Rectal smooth muscle tissue (tissue), 1 donor: ENCODE results near the gene PODXL.

ENCODE experiments used
- H3K27ac ChIP-seq: one replicate; pipeline ENCODE4 v1.7.0; 2013; ENCODE audit warnings: low read depth, low read length, inconsistent platforms
- H3K27me3 ChIP-seq: one replicate; pipeline ENCODE4 v1.7.0; 2013; ENCODE audit warnings: low read length; ENCODE audit not compliant: control insufficient read depth, insufficient read depth
- H3K36me3 ChIP-seq: one replicate; pipeline ENCODE4 v1.7.0; 2013; ENCODE audit warnings: low read length; ENCODE audit not compliant: control insufficient read depth, insufficient read depth
- H3K4me1 ChIP-seq: one replicate; pipeline ENCODE4 v1.7.0; 2013; ENCODE audit warnings: low read length; ENCODE audit not compliant: control insufficient read depth, insufficient read depth
- H3K4me3 ChIP-seq: one replicate; pipeline ENCODE4 v1.7.0; 2013; ENCODE audit warnings: low read length
- H3K9ac ChIP-seq: one replicate; pipeline ENCODE4 v1.7.0; 2013; ENCODE audit warnings: low read length

Gene PODXL

DNA sequence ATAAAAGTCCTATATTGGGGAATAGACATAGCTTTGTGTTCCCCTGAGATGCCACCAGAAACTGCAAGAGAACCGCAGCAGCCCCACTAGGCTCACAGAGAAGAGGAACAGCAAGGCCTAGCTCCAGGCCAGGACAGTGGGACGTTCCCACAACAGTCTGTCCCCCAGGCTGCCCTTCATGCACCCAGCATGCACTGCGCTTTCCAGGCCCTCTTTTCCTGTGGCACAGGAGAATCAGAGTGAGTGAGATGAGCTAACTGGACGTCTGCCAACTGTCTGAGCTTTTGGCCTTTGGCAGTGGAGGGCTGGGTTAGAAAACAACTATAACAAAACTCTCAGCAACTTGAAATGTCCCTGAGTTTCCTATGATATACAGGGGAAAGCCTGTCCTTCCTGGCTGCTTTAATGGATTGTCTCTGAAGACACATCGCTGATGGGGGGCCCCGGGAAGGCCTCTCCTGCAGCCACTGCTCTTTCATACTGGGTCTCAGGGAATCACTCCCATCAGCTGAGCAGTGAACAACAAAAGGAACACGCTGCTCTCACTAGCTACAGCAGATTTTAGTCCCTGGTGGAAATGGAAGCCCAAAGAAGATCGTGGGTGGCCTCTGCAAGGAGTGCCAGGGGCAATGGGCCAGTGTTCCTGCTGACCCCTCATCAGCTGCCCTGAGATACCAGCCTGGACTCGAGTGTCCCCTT, 53.5 kb downstream of the PODXL start:
- no peaks in the 10 kb centered on the region for H3K27me3 ChIP-seq
- H3K4me3 ChIP-seq = no peak overlapping the region
- no peak overlapping the region for H3K27ac ChIP-seq
- no peak overlapping the region for H3K9ac ChIP-seq
- H3K36me3 ChIP-seq = peaks cover 2% of the 10 kb centered on the region
- H3K4me1 ChIP-seq = peaks cover 3% of the 10 kb centered on the region

GRCh38 chr7:131501930-131502685, 54.3 kb downstream of the PODXL start:
- Histone ChIP-seq H3K9ac (no peak overlapping the region), H3K36me3 (peaks cover 2% of the 10 kb centered on the region), H3K27me3 (no peaks in the 10 kb centered on the region), H3K4me1 (peaks cover 3% of the 10 kb centered on the region), H3K4me3 (no peak overlapping the region), H3K27ac (no peak overlapping the region)

DNA sequence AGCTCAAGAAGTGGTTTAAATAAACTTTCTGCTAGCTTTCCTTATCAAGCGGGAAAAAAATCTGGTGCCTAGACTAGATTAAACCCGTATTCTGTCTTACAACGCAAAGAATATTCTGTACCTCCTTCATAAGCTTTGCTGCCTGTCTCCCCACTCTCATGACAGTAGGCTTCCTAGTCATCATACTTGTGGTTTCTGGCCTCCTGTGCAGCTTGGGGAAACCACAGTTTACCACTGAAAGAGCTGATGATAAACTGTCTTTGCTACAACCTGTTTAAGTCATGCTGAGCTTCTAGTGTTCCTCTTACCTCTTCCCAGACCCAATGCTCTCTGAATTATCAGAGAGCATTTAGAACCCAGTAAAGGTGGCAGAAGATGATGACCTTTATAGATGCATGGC, 55.0 kb downstream of the PODXL start:
- Histone ChIP-seq H3K4me3 (no peak overlapping the region), H3K27me3 (no peaks in the 10 kb centered on the region), H3K36me3 (peaks cover 2% of the 10 kb centered on the region), H3K4me1 (peaks cover 3% of the 10 kb centered on the region), H3K9ac (no peak overlapping the region), H3K27ac (no peak overlapping the region)

DNA sequence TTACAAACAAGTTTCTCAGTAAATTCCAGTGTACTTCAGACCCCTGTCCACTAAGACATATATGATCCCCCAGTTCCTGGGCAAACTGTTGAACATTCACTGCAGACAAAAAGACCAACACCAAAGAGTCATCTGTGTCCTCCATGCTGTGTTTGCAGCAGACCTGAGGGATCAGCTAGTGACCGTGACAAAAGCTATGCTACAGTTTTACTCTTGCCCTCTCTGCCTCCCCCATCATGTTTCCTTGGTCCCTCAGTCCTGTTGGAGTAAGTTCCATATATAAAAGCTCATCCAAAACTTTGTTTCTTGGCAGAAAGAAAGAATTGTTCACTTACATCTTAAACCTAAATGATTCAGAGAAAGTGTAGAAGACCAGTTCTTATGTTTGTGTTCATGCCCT, 56.1 kb downstream of the PODXL start:
- no peak overlapping the region for H3K27ac ChIP-seq
- no peak overlapping the region for H3K4me3 ChIP-seq
- no peaks in the 10 kb centered on the region for H3K27me3 ChIP-seq
- H3K4me1 ChIP-seq = peaks cover 3% of the 10 kb centered on the region
- H3K9ac ChIP-seq = no peak overlapping the region
- H3K36me3 ChIP-seq = peaks cover 2% of the 10 kb centered on the region

- H3K27ac ChIP-seq = no peak overlapping the region
- no peaks in the 10 kb centered on the region for H3K27me3 ChIP-seq
- H3K9ac ChIP-seq = no peak overlapping the region
- peaks cover 3% of the 10 kb centered on the region for H3K4me1 ChIP-seq
- peaks cover 2% of the 10 kb centered on the region for H3K36me3 ChIP-seq
- H3K4me3 ChIP-seq = no peak overlapping the region
Observed at GRCh38 chr7:131499801-131500200, 56.6 kb downstream of the PODXL start.

DNA sequence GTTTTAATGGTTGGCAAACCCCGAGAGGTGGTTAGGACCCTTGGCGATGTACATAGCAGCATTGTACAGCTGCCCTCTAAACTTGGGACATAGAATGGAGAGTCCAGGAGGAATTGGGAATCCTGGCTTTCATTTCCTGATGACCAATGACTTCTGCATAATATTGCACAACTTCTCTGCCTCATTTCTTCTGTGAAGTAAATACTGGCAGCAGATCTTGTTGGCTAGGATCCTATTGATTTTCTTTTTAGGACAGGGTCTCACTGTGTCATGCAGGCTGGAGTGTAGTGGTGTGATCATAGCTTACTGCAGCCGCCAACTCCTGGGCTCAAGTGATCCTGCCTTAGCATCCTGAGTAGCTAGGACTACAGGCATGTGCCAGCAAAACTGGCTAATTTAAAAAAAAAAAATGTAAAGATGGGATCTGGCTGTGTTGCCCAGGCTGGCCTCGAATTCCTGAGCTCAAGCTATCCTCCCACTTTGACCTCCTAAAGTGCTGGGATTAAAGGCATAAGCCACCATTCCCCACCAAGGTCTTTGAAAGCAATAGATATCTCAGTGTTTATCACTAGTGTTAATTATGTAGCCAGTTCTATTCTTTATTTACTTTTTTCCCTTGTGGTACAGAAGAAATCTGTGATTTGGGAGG, 58.1 kb downstream of the PODXL start:
- no peaks in the 10 kb centered on the region for H3K27me3 ChIP-seq
- H3K4me3 ChIP-seq = no peak overlapping the region
- H3K4me1 ChIP-seq = peaks cover 3% of the 10 kb centered on the region
- H3K9ac ChIP-seq = no peak overlapping the region
- H3K36me3 ChIP-seq = peaks cover 2% of the 10 kb centered on the region
- no peak overlapping the region for H3K27ac ChIP-seq

DNA sequence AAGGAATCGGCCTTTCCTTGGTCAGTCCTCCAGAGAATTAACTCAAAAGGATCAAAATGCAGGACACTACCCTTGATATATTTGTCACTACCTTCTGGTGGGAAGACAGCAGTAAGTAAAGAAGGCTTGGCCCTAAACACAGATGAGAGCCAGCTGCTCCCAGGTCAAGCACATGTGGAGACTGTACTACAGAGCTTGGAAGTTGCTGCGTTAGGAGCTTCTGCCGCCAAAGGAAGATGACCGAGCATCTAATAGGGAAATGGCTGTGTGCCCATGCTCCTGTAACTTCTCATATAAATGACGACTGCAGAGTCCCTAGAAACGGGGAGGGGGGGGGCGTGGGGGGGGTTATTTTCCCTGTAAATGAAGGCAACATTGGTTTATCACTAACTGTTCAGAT, 59.0 kb downstream of the PODXL start:
- Histone ChIP-seq H3K4me3 (no peak overlapping the region), H3K4me1 (no peaks in the 10 kb centered on the region), H3K27me3 (no peaks in the 10 kb centered on the region), H3K9ac (no peak overlapping the region), H3K27ac (no peak overlapping the region), H3K36me3 (peaks cover 2% of the 10 kb centered on the region)

GRCh38 chr7:131495669-131496498, 60.5 kb downstream of the PODXL start:
- H3K4me3 ChIP-seq = no peak overlapping the region
- H3K27me3 ChIP-seq = no peaks in the 10 kb centered on the region
- H3K36me3 ChIP-seq = peaks cover 2% of the 10 kb centered on the region
- H3K4me1 ChIP-seq = no peaks in the 10 kb centered on the region
- no peak overlapping the region for H3K27ac ChIP-seq
- H3K9ac ChIP-seq = no peak overlapping the region

DNA sequence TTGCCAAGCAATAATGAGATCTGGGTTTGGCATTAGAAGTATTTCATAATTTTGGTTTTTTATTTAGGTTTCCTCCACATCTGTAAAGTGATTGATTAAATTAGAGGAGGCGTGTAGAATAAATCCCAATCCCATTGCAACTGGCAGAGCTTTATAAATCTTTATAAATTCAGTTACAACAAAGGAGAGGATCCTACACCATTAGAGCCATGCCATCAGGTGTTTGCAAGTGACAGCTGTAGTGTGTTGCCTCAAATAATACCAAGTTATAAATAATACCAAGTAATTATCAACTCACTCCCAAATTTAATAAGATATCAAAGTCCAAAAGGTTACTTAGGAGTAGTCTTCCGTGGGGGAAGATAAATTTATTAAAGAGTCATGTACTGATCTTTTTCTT, 62.2 kb downstream of the PODXL start:
- Histone ChIP-seq H3K27ac (no peak overlapping the region), H3K36me3 (peaks cover 2% of the 10 kb centered on the region), H3K4me3 (no peak overlapping the region), H3K9ac (no peak overlapping the region), H3K4me1 (no peaks in the 10 kb centered on the region), H3K27me3 (no peaks in the 10 kb centered on the region)

GRCh38 chr7:131493581-131493980, 62.8 kb downstream of the PODXL start:
- H3K27me3 ChIP-seq = no peaks in the 10 kb centered on the region
- peaks cover under 1% of the 10 kb centered on the region for H3K36me3 ChIP-seq
- H3K27ac ChIP-seq = no peak overlapping the region
- no peak overlapping the region for H3K9ac ChIP-seq
- H3K4me3 ChIP-seq = no peak overlapping the region
- no peaks in the 10 kb centered on the region for H3K4me1 ChIP-seq

DNA sequence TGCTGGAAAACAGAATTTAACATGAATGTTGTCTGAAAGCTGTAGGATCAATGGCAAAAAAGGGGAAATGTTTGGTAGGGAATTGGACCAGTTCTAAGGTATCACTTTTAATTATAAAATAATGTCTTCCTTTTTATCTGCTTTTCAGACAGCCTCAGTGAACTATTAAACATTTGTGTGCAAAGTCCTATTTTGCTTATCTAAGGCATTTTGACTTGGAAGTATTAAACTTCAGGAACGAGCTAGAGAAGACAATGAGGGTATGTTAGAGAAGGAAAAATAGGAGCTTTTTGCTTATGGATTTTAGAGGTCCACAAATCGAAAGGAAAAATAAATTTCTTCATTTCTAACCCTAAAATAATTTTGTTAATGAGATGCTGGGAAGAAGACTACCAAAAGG, 63.3 kb downstream of the PODXL start:
- Histone ChIP-seq H3K36me3 (no peaks in the 10 kb centered on the region), H3K27ac (no peak overlapping the region), H3K4me1 (no peaks in the 10 kb centered on the region), H3K4me3 (no peak overlapping the region), H3K9ac (no peak overlapping the region), H3K27me3 (no peaks in the 10 kb centered on the region)

DNA sequence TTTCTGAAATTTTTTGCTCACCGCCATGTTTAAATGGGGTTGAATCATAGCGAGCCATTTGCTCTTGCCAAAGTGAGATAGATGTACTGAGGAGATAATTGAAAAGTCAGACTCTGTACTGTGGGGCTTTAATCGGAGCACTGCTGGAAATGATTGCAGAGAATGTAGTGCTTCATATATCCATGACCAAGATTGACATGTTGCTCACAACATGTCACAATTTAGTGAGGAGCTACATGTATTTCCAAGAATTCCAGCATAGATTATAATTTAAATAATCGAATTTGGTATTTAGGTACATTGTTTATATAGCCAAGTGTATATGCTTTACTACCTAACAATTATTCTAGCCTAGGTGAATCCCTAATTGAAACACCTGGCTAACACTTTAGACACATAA, 66.5 kb downstream of the PODXL start:
- no peaks in the 10 kb centered on the region for H3K27me3 ChIP-seq
- H3K4me3 ChIP-seq = no peak overlapping the region

More for the DNA sequence above, 66.5 kb downstream of the PODXL start:
- no peak overlapping the region for H3K9ac ChIP-seq
- H3K36me3 ChIP-seq = peaks cover 4% of the 10 kb centered on the region
- H3K27ac ChIP-seq = no peak overlapping the region
- H3K4me1 ChIP-seq = no peaks in the 10 kb centered on the region
